Cardiac muscle cell (in vitro differentiated cells and primary cell): ENCODE measurements around the gene SEC22C. TPM values are rescaled to one million over a fixed set of nuclear protein-coding genes. Genes with fewer than 3 reads are reported as not detected.
A peak's percentile ranks its signal among the peaks of the same experiment; 100 is the strongest.

Source experiments
- DNase-seq, 2 donors: peaks; one replicate each; pipeline versions ENCODE4 v3.0.0 to v3.0.0-alpha.2; 2010 to 2017; ENCODE audit warnings: low read depth in 1 of 2, low spot score in 1 of 2
- H3K27ac ChIP-seq: fragments of 200-600 bp; sonication (generic); 2 replicates; pipeline ENCODE4 v1.5.1; 2016
- H3K27me3 ChIP-seq: fragments of 200-600 bp; sonication (generic); 2 replicates; pipeline ENCODE4 v1.6.0; 2016; ENCODE audit warnings: control low read depth
- H3K36me3 ChIP-seq: fragments of 200-600 bp; sonication (generic); 2 replicates; pipeline ENCODE4 v1.5.1; 2016; ENCODE audit warnings: control low read depth
- H3K4me1 ChIP-seq: fragments of 200-600 bp; sonication (generic); 2 replicates; pipeline ENCODE4 v1.8.1; 2017; ENCODE audit warnings: low read depth, mild to moderate bottlenecking, mixed run types
- H3K4me3 ChIP-seq: fragments of 200-600 bp; sonication (generic); 2 replicates; pipeline ENCODE4 v1.5.1; 2016; ENCODE audit warnings: mild to moderate bottlenecking
- H3K9me3 ChIP-seq: fragments of 200-600 bp; sonication (generic); 2 replicates; pipeline ENCODE4 v1.5.1; 2017; ENCODE audit warnings: low read depth, mild to moderate bottlenecking, control low read depth
- polyA plus RNA-seq: library from polyadenylated mRNA; unstranded; fragments of >200 nt; fragmentation: Nextera tagmentation; extraction: Ambion mirVana; gene quantifications from 2 replicates; pipeline ENCODE4 v1.2.1, GENCODE V29; 2016
- total RNA-seq: library from RNA; depleted of rRNA; stranded (reverse); fragments of >200 nt; gene quantifications from 2 replicates; pipeline ENCODE4 v1.2.3, GENCODE V29; 2016
- TF ChIP-seq, protein P1 (sequence below): IDR thresholded peaks from 2 replicates; pipeline ENCODE4 v1.5.1; 2012; ENCODE audit warnings: low read depth, mild to moderate bottlenecking, low read length

The SEC22C gene
- total and polyA plus RNA-seq, 2 experiments from 2014 or later = 30.9 to 31.6 TPM

DNA sequence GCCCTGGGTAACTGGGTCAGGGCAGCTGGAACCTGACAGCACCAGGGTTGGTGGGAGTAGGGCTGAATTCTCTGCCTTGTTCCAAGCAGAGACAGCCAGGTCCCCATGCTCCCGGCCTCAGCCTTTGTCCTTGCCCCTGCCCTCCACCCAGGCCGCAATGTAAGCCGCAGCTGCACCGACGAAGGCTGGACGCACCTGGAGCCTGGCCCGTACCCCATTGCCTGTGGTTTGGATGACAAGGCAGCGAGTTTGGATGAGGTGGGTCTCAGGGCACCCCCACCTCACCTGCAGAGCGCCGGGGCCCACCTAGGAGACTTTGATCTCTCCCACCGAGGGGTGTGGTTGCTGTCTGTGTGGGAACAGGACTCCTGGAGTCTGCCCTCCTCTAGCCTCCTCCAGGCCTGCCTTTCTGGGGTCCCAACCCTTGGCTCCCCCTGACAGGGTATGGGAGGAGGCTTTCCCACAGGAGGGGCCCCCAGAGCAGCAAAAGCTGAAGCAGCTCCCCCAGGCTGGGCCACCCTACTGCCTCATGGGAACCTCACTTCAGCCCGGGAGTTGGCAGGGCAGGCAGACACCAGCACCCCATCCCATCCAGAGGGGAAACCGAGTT is 55.9 kb downstream of the SEC22C start:
- Histone ChIP-seq H3K4me1 (peaks cover 9% of the 10 kb centered on the region), H3K4me3 (no peak overlapping the region), H3K27me3 (no peaks in the 10 kb centered on the region), H3K36me3 (no peaks in the 10 kb centered on the region), H3K27ac (peak overlapping the region; percentile 72), H3K9me3 (no peaks in the 10 kb centered on the region)
- TF ChIP-seq, protein P1, sequence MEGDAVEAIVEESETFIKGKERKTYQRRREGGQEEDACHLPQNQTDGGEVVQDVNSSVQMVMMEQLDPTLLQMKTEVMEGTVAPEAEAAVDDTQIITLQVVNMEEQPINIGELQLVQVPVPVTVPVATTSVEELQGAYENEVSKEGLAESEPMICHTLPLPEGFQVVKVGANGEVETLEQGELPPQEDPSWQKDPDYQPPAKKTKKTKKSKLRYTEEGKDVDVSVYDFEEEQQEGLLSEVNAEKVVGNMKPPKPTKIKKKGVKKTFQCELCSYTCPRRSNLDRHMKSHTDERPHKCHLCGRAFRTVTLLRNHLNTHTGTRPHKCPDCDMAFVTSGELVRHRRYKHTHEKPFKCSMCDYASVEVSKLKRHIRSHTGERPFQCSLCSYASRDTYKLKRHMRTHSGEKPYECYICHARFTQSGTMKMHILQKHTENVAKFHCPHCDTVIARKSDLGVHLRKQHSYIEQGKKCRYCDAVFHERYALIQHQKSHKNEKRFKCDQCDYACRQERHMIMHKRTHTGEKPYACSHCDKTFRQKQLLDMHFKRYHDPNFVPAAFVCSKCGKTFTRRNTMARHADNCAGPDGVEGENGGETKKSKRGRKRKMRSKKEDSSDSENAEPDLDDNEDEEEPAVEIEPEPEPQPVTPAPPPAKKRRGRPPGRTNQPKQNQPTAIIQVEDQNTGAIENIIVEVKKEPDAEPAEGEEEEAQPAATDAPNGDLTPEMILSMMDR = no peak
- no peak for DNase-seq

DNA sequence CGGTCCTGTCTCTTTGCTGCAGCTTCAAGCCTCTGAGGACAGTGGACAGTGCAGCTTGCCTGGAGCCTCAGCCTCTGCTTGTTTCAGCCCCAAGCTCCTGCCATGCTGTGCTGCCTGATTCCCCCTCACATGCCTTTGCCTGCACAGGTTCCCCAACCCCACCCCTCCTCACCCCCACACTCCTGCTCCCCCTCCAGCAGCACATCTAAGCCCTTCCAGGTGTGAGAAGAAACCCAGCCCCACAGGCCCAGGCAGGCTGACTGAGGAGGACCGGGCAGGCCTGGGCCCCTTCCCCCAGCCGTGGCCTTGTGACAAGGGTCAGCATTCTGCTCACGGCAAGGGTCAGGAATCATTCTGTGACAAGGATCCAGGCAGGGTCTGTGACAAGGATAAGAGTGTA is 56.6 kb downstream of the SEC22C start:
- H3K9me3 ChIP-seq = no peaks in the 10 kb centered on the region
- TF ChIP-seq, protein P1 = no peak
- H3K4me1 ChIP-seq = peaks cover 9% of the 10 kb centered on the region
- no peak overlapping the region for H3K4me3 ChIP-seq
- H3K27ac ChIP-seq = peak overlapping the region; percentile 72
- H3K36me3 ChIP-seq = no peaks in the 10 kb centered on the region
- no peaks in the 10 kb centered on the region for H3K27me3 ChIP-seq
- DNase-seq = peak in 1 of 2 donors; percentile 55

DNA sequence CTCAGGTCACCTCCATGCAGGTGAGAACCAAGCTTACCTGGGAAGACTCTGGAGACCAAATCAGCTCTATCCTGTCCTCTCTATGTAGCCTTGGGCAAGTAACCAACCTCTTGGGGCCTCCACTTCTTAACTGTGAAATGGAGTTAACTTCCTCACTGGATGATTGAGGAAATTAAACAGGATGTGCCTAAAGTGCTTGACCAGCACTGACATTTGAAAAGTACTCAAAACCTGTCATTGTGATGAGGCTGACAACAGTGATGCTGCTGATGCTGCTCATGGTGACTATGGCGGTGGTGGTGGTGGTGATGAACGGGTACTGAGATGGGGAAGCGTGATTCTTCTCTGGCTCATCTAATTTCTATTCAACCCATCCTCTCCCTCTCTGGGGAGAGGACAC is 57.0 kb downstream of the SEC22C start:
- TF ChIP-seq, protein P1 = no peak
- DNase-seq = no peak
- Histone ChIP-seq H3K4me1 (peaks cover 9% of the 10 kb centered on the region), H3K27ac (no peak overlapping the region), H3K9me3 (no peaks in the 10 kb centered on the region), H3K4me3 (no peak overlapping the region), H3K36me3 (no peaks in the 10 kb centered on the region), H3K27me3 (no peaks in the 10 kb centered on the region)

DNA sequence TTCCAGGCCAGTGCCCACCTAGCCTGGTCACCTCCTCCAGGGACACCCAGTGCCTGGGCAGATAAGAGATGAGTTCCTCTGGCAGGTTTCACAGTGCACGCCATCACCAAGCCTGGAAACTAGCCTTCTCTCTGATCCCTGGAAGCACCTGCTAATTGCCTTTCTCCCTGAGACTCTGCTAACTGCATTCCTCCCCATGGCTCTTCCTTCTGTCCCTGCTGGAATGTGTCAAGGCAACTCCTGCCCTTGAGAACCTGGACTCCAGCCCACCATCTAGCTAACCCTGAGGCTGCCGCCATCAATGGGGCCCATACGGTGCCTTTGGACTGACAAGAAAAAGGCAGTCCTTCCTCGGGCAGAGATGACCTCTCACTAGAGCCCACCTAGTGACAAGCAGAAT is 60.9 kb downstream of the SEC22C start:
- TF ChIP-seq, protein P1 = no peak
- H3K36me3 ChIP-seq = no peaks in the 10 kb centered on the region
- peaks cover 9% of the 10 kb centered on the region for H3K4me1 ChIP-seq
- no peak overlapping the region for H3K27ac ChIP-seq
- no peak for DNase-seq
- H3K4me3 ChIP-seq = no peak overlapping the region
- no peaks in the 10 kb centered on the region for H3K9me3 ChIP-seq
- H3K27me3 ChIP-seq = no peaks in the 10 kb centered on the region

DNA sequence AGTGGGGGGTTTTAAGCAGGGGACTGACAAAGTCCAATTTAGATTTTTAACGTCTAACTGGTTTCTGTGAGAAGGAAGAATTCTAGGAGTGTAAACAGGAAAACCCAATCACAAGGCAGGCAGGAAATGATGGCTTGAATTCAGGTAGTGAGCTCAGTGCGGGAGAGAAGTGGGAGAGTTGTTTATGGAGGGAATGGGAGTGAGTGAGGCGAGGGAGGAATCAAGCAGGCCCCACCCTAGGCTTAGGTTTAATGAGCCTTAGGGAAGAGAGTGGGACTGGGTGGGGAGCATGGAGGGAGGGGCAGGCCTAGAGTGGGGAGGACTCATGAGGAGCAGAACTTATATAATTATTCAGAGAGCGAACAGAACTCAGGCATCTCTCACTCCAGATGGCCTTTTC is 61.4 kb downstream of the SEC22C start:
- no peaks in the 10 kb centered on the region for H3K9me3 ChIP-seq
- H3K36me3 ChIP-seq = no peaks in the 10 kb centered on the region
- H3K27me3 ChIP-seq = no peaks in the 10 kb centered on the region
- DNase-seq = no peak
- no peak overlapping the region for H3K27ac ChIP-seq
- TF ChIP-seq, protein P1 = no peak
- no peak overlapping the region for H3K4me3 ChIP-seq
- H3K4me1 ChIP-seq = peaks cover 3% of the 10 kb centered on the region
